ENCODE measurements around the gene OMG.

DNA sequence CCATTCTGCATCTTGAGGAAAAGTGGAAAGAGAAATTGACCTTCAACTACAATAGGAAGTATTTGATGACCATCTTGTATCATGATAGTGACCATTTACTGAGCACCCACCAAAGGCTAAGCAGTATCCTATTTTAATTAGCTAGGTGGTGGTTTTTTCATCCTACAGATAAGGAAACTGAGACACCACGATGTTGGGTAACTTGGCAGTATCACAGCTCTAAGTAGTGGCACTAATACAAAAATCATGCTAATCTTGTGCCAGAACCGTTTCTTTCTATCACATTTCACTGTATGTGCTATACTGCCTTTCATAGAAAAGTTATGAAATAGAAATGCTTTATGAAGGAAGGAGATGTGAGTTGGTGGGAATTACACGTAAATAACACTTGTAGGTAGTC, 14.5 kb upstream of the OMG start:
- TF ChIP-seq, protein P1, sequence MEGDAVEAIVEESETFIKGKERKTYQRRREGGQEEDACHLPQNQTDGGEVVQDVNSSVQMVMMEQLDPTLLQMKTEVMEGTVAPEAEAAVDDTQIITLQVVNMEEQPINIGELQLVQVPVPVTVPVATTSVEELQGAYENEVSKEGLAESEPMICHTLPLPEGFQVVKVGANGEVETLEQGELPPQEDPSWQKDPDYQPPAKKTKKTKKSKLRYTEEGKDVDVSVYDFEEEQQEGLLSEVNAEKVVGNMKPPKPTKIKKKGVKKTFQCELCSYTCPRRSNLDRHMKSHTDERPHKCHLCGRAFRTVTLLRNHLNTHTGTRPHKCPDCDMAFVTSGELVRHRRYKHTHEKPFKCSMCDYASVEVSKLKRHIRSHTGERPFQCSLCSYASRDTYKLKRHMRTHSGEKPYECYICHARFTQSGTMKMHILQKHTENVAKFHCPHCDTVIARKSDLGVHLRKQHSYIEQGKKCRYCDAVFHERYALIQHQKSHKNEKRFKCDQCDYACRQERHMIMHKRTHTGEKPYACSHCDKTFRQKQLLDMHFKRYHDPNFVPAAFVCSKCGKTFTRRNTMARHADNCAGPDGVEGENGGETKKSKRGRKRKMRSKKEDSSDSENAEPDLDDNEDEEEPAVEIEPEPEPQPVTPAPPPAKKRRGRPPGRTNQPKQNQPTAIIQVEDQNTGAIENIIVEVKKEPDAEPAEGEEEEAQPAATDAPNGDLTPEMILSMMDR (IDR thresholded peaks at IDR 0.05) = no peak
- no peak for TF ChIP-seq POLR2A (IDR thresholded peaks at IDR 0.05)
- TF ChIP-seq EP300 (IDR thresholded peaks at IDR 0.05) = no peak

All from tibial nerve (tissue), 4 donors.